ENCODE data around the gene ANGPT4. TPM values are rescaled to one million over a fixed set of nuclear protein-coding genes. Genes with fewer than 3 reads are reported as not detected.

ANGPT4 gene
- total and polyA plus RNA-seq, 9 of the 15 experiments (the other 6 are each of a cell fraction or from before 2014, with no cell fraction given) = not detected

GRCh38 chr20:833450-834150 lies 82.5 kb downstream of the ANGPT4 start, which contains the start of gene FAM110A:
FAM110A (plus strand) TSS chr20:833715; CDS start chr20:844805, 11,090 bp downstream.
- FAIRE-seq (peak; percentile 79), ATAC-seq (peak; percentile 91), DNase-seq (ENCODE audit: extremely low read depth in 1 of 4, low spot score in 3 of 4) (peak; percentile 87 to 95 (median 90))
- 0 out of 2 replicates have a peak, but pooled peaks cover 4% of the 10 kb centered on the region for H4K20me1 ChIP-seq (replicated peaks; ENCODE audit: control insufficient read depth, insufficient read depth, low read length)
- H3K79me2 ChIP-seq (ENCODE audit: control insufficient read depth, insufficient read depth, low read length) = peaks cover 50% of the 10 kb centered on the region
- peak within 1 kb of the TSS; percentile 86 for H3K4me2 ChIP-seq (ENCODE audit: insufficient read depth, low read length)
- no peaks in the 10 kb centered on the region for H3K27me3 ChIP-seq (ENCODE audit: control insufficient read depth in 2 of 2, insufficient read depth in 2 of 2, low read length in 2 of 2)
- H3K9ac ChIP-seq (ENCODE audit: insufficient read depth in 1 of 2, low read depth in 2 of 2, low read length in 2 of 2) = peak within 1 kb of the TSS; percentile 88 to 94
- H2AFZ ChIP-seq (ENCODE audit: low read depth, low read length) = peak within 1 kb of the TSS; percentile 87
- H3K36me3 ChIP-seq (ENCODE audit: control insufficient read depth, insufficient read depth, low read length) = no peaks in the 10 kb centered on the region
- ChIA-PET CTCF (ENCODE audit: low intra/inter-chr PET ratio) (no interaction called here), POLR2A (interaction anchor here (0.8 to 1.5 kb wide), 5 partner anchors 10 to 453 kb away, joined by 3 to 6 read pairs (median 3); partner anchors contain the start of gene TRIB3)
- no peaks in the 10 kb centered on the region for H3K9me1 ChIP-seq (ENCODE audit: control insufficient read depth, insufficient read depth, low read length)
- intact Hi-C loops (cut with micrococcal nuclease) = no loop called here
- in situ Hi-C loops (cut with MboI) = no loop called here
- H3K4me3 ChIP-seq = peak within 1 kb of the TSS; percentile 84
- peaks cover 27 to 49% of the 10 kb centered on the region in 2 experiments for H3K4me1 ChIP-seq (replicated peaks in 1 of 2; ENCODE audit: control insufficient read depth in 2 of 2, insufficient read depth in 2 of 2, low read length in 2 of 2)
- peak within 1 kb of the TSS; percentile 96 for H3K27ac ChIP-seq (ENCODE audit: extremely low read depth, low read depth, low read length)
- 1% methylated on average over 15 of the region's 64 CpGs for WGBS (ENCODE audit: insufficient coverage, low coverage, missing lambda C conversion rate)
- no peaks in the 10 kb centered on the region for H3K9me3 ChIP-seq (replicated peaks; ENCODE audit: control insufficient read depth, insufficient read depth, low read depth, low read length)
- BruUV-seq (replicated peaks) = no TSS peak
- TF ChIP-seq SRF (CRISPR knock-in tag; IDR thresholded peaks at IDR 0.05) (peak in 1 of 2 experiments; percentile 33; a peak in 1 of 4 replicates), ZBTB33 (CRISPR knock-in tag; IDR thresholded peaks at IDR 0.05) (0 out of 2 replicates have a peak, but pooled peaks have one; percentile 1), NKRF (IDR thresholded peaks at IDR 0.05; ENCODE audit: borderline replicate concordance) (0 out of 2 replicates have a peak, but pooled peaks have one; percentile 21), MYBL2 (IDR thresholded peaks at IDR 0.05; ENCODE audit: low read depth) (peak; percentile 85), MYBL2 (CRISPR knock-in tag; IDR thresholded peaks at IDR 0.05; ENCODE audit: borderline replicate concordance) (peak; percentile 22; the same call in 1 of the 2 replicates)

Data from K562 (cell line).